GM21390 (cell line): ENCODE data around the gene AGPAT4.
A peak's percentile ranks its signal among the peaks of the same experiment; 100 is the strongest.

Experiments
- ATAC-seq: cut with Tn5 transposase; IDR thresholded peaks from one replicate; pipeline ENCODE4 v1.9.1; 2021; ENCODE audit not compliant: unreplicated experiment

AGPAT4 gene

DNA sequence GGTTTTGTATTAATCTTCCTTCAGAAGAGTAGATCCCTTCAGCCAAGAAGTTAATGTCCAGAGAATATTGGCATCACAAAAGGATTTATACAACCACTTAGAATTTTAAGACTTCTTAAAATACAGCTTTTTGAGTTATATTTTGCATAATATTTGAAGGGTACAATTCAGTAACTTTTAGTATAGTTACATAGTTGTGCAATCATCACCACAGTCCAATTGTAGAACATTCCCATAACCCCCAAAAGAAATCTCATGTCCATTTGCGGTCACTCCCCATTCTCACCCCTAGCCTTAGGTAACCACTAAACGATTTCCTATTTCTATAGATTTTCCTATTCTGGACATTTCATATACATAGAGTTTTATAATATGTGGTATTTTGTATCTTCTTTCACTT is 155.9 kb downstream of the AGPAT4 start:
- no peak for ATAC-seq

DNA sequence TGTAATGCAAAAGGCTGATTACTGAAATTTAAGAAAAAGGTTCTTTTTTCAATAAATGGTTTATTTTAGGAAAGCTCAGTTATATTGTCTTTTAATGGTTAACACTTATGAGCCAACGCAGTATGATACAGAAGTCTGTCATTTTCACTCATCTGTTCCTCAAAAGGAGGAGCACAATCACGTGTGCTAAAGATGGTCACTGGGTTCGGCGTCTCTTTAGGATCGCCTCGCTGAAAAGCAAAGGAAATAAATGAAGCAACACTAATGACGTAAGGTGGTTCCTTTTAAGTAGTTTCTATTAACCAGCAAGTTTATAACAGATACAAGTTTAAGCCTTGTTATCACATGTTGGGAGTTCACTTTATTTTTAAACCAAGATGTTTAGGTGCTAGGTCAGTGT is 156.6 kb downstream of the AGPAT4 start:
- no peak for ATAC-seq

DNA sequence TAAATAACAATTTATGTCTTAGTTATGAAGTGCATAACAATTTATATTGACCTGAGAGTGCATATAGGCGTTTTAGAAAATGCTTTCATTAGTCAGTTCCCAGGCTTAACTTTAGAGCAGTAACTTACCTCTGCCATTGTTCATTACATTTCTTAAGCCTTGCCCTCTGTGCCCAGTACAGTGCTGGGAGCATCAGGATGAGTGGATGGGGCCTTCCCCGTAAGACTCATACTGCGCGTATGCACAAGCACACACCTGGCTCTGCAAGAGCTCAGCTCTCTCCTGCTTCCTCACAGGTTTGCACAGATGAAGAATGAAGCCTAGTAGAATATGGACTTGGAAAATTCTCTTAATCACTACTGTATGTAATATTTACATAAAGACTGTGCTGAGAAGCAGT is 157.3 kb downstream of the AGPAT4 start:
- no peak for ATAC-seq

DNA sequence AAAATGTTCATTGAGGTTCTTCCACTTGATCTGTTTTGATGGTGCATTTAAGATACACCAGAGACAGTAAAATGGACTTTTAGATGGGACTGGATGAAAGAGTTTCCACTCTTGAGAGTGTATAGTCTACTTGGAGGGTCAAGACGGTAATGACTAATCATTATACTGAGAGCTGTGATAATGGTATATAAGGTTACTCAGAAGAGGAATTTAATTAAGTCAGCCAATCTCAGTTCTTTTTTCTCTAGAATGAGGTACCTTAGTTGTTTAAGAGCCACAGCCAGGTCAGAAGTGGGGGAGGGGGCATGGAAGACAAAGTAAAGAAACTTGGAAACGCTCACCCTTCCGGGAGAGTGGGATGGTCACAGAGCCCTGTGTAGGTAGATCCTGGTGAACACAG is 158.4 kb downstream of the AGPAT4 start:
- ATAC-seq = peak; percentile 39

GRCh38 chr6:161111261-161111660 is 162.6 kb downstream of the AGPAT4 start:
- ATAC-seq = no peak

- ATAC-seq = no peak
Observed at GRCh38 chr6:161110028-161110779, 163.7 kb downstream of the AGPAT4 start.

DNA sequence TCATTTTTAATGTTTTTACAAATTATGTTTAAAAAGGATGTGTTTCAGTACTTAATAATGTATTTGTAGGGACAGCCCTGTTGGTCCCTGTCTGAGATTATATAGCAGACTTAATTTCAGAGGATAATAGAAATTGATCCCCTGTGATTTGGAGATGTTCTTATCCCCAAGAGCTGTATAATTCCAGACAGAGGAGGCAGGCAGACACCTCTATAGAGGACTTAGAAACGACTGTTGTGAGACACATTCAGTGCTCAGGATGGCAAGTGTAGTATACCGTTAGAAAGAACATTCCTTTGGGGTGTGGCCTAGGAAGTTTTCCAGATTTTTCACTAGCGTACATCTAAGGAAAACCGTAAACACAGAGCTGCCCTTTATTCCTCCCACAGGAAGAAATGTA is 164.5 kb downstream of the AGPAT4 start:
- ATAC-seq = no peak

- ATAC-seq = no peak
Observed at GRCh38 chr6:161108916-161109315, 164.9 kb downstream of the AGPAT4 start.

- ATAC-seq = no peak
Observed at GRCh38 chr6:161107779-161108730, 165.8 kb downstream of the AGPAT4 start.

GRCh38 chr6:161105408-161105807 is 168.5 kb downstream of the AGPAT4 start:
- ATAC-seq = no peak

DNA sequence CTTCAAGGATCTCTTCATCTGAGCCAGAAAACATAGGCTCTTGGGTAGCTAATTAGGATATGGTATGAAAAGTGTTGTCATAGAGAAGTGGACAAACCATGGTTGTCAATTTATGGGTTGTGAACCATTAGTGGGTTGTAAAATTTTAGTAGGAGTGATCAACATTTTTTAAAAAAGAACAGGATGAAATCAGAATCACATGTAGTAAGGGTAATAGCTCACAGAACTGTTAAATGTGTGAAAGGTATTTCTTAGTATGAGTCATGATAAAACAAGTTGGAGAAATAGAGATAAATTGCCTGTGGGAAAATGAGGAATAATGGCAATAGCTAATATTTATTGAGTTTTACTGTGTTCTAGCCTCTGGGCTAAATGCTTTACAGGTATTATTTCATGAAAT is 168.9 kb downstream of the AGPAT4 start:
- no peak for ATAC-seq

- ATAC-seq = no peak
Observed at GRCh38 chr6:161103475-161103874, 170.4 kb downstream of the AGPAT4 start.

GRCh38 chr6:161101517-161101916 is 172.3 kb downstream of the AGPAT4 start:
- ATAC-seq = no peak

DNA sequence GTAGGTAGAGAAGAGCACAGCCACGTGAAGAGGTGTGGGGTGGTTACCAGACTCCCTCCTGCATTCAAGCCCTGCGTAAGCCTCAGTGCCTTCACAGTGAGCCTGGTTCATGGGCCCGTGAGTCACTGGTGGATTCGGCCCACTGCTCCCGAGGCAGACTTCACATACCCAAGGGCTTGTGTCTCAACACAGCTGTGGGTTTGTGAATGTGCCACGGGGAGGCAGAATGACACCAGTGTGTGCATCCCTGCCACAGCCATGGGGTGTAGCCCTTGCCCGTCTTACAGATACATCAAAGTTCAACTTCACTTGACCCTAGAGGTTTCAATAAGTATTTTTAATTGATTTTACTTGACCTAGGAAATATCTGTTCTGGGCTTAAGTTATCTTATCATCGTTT is 173.8 kb downstream of the AGPAT4 start:
- ATAC-seq = no peak

DNA sequence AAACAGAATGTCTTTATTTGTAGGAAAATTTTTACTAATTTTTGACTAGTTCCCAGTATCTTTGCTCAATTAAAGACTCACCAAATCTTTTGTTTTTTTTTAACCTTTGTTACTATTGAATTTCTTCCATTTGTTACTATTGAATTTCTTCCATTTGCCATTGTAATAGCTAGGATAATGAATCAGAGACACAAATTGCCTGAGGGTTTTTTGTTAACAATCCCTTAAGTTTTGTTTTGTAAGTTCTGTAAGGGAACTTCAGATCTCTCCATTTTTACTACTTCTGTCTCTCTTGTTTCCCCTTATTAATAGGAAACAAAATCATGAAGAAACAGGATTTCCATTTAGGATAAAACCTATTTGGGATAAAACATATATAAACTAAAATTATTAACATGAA is 177.9 kb downstream of the AGPAT4 start:
- ATAC-seq = no peak

- no peak for ATAC-seq
Observed at GRCh38 chr6:161094955-161095354, 178.9 kb downstream of the AGPAT4 start.

DNA sequence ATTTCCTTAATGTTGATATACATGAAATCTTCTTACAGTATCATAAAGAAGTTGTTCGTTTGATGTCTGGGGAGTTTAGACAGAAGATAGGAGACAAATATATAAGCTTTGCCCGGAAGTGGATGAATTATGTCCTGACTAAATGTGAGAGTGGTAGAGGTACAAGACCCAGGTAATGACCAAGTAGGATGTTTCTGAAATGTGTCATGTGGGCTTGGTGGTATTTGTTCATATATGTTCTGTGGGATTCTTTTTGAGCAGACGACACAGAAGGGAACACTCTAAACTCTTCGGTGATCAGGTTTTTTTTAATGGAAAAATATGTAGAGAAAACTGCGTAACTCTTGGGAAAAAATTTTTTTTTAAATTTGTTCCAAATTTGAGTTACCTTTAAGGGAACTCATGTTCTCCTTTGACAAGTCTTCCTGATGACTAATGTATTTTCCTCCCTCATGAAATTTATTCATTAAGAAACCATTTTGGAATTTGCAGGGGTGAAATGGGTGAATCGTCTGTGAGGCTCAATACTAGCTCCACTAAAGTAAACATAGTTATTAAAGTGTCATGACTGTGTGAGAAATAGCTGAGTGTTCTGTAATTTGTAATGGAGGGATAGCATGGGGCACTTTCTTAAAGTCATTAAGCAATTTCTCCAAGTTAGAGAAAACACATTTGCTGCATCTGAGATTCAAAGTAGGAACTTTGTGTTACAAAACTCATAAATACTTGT is 181.7 kb downstream of the AGPAT4 start:
- no peak for ATAC-seq

- ATAC-seq = no peak
Observed at GRCh38 chr6:161091151-161091550, 182.7 kb downstream of the AGPAT4 start.

DNA sequence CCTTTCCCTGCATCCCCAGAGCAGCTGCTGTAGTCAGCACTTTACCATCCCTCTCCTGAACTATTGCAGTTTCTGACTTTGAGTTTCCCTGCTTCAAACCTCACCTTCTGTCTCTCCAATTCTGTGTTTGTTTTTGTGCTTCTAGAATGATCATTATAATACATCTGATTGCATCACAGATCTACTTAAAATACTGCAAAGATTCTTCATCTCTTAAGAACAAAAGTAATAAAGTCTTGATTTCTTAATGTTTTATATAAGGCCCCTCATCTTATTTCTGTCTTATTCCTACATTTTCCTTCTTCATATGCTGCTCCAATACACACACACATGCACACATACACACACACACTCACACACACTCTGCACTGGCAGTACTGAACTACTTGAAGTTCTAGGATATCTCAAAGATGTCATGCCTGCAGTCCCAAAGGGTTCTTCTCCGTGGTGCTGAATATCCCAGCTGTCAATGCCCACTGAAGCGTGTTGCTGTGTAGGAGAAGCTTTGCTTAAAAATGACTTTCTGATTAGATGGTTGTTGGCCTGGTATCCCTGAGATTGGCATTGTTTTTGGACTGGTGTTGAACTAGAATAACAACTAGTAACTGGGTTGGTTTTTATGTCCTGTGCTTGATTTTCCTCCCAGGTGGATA is 185.1 kb downstream of the AGPAT4 start:
- ATAC-seq = no peak

DNA sequence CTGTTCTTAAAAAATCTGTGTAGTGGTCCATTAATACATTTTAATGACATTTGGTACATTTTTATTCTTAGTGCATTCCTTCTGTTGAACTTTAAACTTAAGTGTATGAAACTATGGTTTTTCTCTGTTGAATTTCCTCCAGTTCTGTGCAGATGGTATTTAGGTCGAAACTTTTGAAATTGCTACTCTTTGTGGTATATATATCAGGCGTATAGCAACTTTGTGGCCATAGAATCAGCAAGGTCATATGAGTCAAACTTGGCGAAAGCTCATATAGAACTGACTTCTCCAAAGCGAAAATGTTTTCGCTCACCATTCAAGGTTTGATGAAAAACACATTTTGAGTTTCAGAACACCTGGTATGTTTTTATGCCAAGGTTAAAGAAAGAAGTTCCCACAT is 188.6 kb downstream of the AGPAT4 start:
- no peak for ATAC-seq

DNA sequence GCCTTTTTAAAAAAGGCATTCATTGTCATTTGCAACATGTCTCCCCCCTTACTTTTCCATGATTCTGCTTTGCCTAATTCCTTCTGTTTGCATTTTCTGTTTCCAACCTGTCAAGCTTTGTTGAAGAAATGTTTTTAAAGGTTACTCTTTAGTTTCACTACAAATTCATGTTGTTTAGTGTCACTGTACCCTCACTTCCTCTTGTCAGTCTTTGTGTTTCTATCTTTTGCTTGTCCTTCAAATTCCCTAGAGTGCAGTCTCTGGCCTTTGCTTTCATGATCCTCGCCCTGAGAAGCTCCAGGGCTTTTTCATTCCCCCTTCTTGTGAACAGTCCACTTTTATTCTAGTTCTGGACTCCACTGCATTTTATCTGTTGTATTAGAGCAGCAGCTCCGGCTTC is 191.6 kb downstream of the AGPAT4 start:
- no peak for ATAC-seq
